ENCODE measurements around the gene PIK3AP1. TPM values are rescaled to one million over a fixed set of nuclear protein-coding genes. Genes with fewer than 3 reads are reported as not detected.

Gene PIK3AP1
- total RNA-seq, 1 experiment from 2014 or later: 7.1 TPM

- H3K36me3 ChIP-seq (ENCODE audit: control insufficient read depth in 1 of 2, insufficient read depth in 2 of 2, low read length in 2 of 2): peaks cover 4 to 6% of the 10 kb centered on the region in 2 experiments; a peak in 2 of 4 replicates
Measured at GRCh38 chr10:96579133-96579532, 141.2 kb downstream of the PIK3AP1 start.

More at GRCh38 chr10:96579133-96579532, 141.2 kb downstream of the PIK3AP1 start:
- Histone ChIP-seq H3K27ac (ENCODE audit: low read depth, low read length) (no peak overlapping the region), H3K9me2 (ENCODE audit: insufficient read depth) (no peaks in the 10 kb centered on the region), H3K4me1 (ENCODE audit: control insufficient read depth in 1 of 2, insufficient read depth in 2 of 2, low read length in 2 of 2) (peaks cover 0 to 4% of the 10 kb centered on the region in 2 experiments; a peak in 1 of 4 replicates), H3K27me3 (ENCODE audit: insufficient read depth, low read length) (no peaks in the 10 kb centered on the region), H3K79me2 (ENCODE audit: insufficient read depth, low read length) (peaks cover 100% of the 10 kb centered on the region), H3K4me2 (ENCODE audit: low read length) (no peak overlapping the region), H4K20me1 (ENCODE audit: insufficient read depth) (peaks cover 37% of the 10 kb centered on the region; the same call in 1 of the 2 replicates), H2AFZ (ENCODE audit: low read depth, low read length, poor library complexity, severe bottlenecking) (no peak overlapping the region), H3K9ac (ENCODE audit: low read length) (no peak overlapping the region), H3K4me3 (replicated peaks in 1 of 2; ENCODE audit: low read depth in 1 of 2, low read length in 2 of 2) (no peak overlapping the region), H3K9me3 (ENCODE audit: control insufficient read depth in 1 of 2, insufficient read depth in 1 of 2, low read depth in 1 of 2, low read length in 2 of 2) (no peaks in the 10 kb centered on the region)
- ChIA-PET POLR2A (no interaction called here), RAD21 (ENCODE audit: low non-redundant PET in 1 of 2, low total read pairs in 2 of 2, uncharacterized antibody in 2 of 2, unreplicated experiment in 2 of 2) (no interaction called here), CTCF (no interaction called here)
- DNase-seq (ENCODE audit: low read depth, low spot score) (no peak), ATAC-seq (no peak)
- TF ChIP-seq REST (IDR thresholded peaks at IDR 0.05; ENCODE audit: low read depth): no peak
- no peak for TF ChIP-seq RAD21 (IDR thresholded peaks at IDR 0.05; ENCODE audit: low read depth)
- no peak for TF ChIP-seq POLR2A (IDR thresholded peaks at IDR 0.05; ENCODE audit: borderline replicate concordance, extremely low read depth, insufficient read depth, insufficient read length)
- no peak for TF ChIP-seq YY1 (IDR thresholded peaks at IDR 0.05; ENCODE audit: extremely low read depth, insufficient replicate concordance, low read depth, low read length)
- TF ChIP-seq ATF3 (IDR thresholded peaks at IDR 0.05): no peak
- TF ChIP-seq SP1 (IDR thresholded peaks at IDR 0.05; ENCODE audit: low read depth): no peak
- TF ChIP-seq ZNF274 (IDR thresholded peaks at IDR 0.05; ENCODE audit: low read depth, low read length): no peak
- TF ChIP-seq ZFX (IDR thresholded peaks at IDR 0.05): no peak
- no peak for TF ChIP-seq EZH2 (IDR thresholded peaks at IDR 0.05)
- no peak for TF ChIP-seq FOSL1 (IDR thresholded peaks at IDR 0.05; ENCODE audit: low read depth)
- no peak for TF ChIP-seq ELF1 (IDR thresholded peaks at IDR 0.05; ENCODE audit: borderline replicate concordance, low read depth)
- no peak for TF ChIP-seq SRF (IDR thresholded peaks at IDR 0.05; ENCODE audit: low read depth)
- no peak for TF ChIP-seq SIN3A (IDR thresholded peaks at IDR 0.05; ENCODE audit: low read depth)
- no peak for TF ChIP-seq EZH2phosphoT487 (IDR thresholded peaks at IDR 0.05; ENCODE audit: borderline replicate concordance)
- intact Hi-C loops (cut with micrococcal nuclease): loop anchor here (5.0 kb wide), 1 partner anchor 253 kb away; the partner anchor contains the start of gene LCOR
- BruUV-seq (replicated peaks): no TSS peak

Measured in HCT116 (cell line).